Head of caudate nucleus (tissue), 42 donors: ENCODE measurements around the gene MYOC.

ENCODE experiments used
- DNase-seq, 42 donors: peaks; one replicate each; pipeline versions ENCODE4 v3.0.0 to v3.0.0-alpha.2; 2020 to 2021; ENCODE audit warnings: mixed read lengths in 7 of 42
- intact Hi-C: fragments of 100-400 bp; cut with DNase I; formaldehyde crosslinking; loops from one replicate; pipeline ENCODE4 v1.15.0; 2022

Gene MYOC

DNA sequence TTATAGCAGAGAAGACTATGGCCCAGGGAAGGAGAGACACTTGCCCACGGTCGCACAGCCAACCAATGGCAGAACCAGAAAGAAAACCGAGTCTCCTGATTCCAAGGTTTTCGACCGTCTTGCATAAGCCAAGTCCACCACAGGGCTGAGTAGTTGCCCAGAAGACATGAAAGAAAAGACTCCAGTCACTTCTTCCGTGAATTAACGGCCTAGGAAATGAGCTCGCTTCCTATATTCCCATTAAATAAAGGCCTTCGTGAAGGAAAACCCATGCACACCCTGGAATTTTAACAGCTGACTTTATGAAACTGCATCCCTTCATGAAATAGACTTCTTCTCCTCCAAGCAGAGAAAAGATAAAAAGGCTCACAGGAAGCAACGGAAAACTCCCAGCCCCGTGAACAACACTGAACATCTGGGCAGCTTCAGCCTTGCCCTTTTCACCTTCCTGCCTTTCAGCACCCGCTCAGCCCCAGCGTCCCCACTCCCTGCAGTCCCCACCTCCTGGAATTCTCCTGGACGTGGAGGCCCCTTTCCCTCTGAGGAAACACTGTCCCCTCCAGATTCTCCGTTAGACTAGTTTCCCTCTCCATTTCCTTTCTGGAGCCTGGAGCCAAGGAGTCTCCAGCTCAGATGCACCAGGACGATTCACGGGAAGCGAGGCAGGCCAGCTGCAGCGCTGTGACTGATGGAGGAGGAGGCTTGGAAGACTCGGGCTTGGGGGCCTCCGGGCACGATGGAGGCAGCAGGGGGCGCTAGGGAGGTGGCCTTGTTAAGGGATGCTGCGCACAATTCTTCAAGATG lies 2.7 kb upstream of the MYOC start:
- DNase-seq: peak in 34 of 42 donors; percentile 16 to 78 (median 45)
- intact Hi-C loops: no loop called here

DNA sequence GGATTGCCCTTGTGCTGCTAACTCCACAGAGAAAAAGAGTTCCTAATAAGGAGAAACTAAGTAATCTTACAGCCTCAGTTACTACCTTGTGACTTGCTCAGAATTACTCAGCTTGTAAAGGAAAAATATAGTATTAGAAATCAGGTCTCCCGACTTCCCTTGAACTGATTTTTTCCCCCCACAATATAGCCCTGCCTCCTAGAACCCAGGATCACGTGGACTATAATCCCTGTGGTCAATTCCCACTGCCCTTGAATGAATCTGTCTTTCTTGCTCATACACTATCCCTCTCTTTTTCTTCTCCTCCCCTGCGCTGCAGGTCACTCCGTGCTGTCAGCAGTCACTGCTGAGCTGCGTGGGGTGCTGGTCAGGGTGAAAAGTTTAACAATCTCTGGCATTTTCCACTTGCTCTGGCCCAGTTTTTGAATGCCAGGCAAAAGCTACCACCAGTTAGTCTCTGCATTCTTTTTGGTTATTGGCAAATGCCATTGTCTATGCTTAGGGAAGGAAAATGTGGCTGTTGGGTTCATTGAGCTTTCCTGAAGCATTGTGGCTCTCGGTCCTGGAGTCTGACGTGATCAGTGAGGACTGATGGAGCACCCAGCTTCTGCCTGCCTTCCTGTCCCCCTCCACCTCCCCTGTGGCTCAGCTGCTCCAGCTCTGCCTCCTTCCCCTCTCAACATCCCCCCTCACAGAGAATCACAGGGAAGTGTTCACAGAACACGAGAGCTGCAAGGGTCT lies 1.9 kb upstream of the MYOC start:
- no peak for DNase-seq
- intact Hi-C loops: no loop called here

DNA sequence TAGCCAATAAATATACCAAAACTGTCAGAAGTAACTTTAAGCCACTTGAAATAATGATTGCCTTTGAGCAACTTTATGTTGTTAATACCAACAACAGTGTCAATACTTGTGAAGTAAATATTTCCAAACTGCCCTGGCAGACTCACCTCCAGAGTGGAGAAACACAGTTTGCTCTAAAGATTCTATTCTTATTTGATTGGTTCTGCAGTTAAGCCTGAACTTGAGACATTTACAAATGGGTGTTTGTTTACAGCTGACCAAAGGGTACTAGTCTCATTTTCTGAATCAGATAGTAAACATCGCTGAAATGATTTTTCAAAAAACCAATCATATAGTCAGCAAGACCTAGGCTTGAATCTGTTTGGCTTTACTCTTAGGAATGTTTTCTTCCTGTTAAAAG lies 1.3 kb upstream of the MYOC start:
- intact Hi-C loops: no loop called here
- DNase-seq: no peak

DNA sequence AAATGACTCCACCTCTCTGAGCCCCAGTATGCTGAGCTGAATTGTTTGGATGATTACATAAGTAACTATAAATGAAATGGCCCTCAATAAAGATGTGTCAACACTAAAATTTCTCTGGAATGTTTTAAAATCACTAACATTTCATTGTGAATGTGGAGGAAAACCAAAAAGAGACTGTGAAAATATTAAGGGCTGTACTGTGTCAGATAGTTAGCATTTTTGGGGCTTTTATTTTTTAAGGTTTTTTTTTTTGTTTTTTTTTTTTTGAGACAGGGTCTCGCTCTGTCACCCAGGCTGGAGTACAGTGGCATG lies 6.3 kb downstream of the MYOC start:
- intact Hi-C loops: no loop called here
- no peak for DNase-seq

DNA sequence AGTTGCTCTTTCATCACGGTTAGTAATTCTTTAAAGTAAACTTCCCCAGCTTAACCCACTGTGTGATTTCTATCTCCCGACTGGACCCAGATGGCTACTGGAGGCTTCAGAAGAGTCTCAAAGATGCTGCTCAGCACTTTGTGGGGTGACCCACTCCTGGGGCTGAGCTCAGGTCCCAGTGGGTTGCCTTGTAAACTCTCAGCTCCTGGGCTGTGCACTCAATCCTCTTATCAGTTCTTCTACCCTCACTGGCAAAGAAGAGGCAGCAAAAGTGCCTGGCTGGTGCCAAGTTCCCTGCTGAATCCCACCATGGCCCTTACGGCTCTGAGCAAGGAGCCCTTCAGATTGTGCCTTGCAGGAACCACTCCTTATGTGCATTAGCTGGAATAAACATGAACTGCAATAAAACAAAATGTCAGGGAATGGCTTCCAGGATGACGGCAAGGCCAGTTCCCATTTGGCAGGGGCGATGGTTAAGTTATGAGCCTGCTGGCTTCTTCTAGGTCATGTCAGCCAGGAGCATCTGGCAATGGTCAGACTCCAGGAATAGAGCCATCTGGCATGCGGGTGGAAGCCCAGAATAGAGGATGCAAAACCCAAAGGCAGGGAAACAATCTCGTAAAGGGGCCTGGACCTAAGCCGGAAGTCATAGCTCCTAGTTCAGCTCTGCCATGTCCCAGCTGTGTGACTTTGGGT lies 6.8 kb downstream of the MYOC start:
- DNase-seq: peak in 24 of 42 donors; percentile 12 to 57 (median 32)
- intact Hi-C loops: no loop called here

DNA sequence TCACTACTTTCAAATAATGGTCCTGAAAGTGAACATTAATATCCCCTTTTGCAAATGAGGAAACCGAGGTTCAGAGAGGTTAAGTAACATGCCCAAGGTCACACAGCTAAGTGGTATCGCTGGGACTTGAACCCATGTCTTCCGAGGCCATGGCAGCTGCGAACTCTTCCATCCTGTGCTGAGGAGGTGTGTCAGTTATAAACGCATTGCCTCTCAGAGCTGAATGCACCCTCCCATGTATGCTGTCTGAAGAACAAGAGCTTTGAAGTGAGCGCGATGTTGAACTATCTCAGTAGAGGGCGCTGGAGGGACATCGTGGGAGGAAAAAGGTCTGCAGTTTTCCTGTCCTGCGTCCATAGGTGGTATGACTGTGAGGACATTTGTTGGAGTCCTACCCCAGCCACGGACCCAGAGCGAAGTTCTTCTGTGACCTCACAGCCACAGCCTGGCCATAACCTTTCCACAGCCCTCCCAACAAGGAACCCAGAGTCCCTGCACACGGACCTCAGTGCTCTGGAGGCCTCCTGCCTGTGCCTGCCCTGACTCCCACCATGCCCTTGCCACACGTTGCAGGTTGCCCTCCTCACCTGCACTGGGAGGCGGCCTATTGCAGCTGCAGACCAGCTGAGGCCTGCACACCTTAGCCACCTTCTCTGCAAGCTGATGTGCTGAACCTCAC lies 7.5 kb downstream of the MYOC start:
- DNase-seq: peak; percentile 33 to 86 (median 68)
- intact Hi-C loops: no loop called here

DNA sequence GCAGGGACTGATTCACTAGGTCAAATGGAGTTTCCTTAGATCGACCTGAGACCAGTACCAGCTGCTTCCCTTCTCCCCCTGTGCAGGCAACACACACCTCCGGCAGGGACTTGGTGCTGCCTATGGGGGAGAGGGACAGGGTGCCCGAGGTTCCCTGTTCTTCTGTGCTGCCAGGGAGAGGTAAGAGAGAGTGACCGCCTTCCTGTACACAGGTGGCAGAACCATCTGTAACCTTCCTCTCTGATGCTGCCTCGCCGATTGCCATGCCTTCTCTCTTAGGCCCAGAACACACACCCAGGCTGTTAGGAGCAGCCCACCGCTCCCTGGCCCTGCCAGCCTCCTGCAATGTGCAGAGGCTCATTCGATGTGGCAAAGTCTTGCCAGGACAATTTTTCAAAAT lies 9.3 kb downstream of the MYOC start:
- intact Hi-C loops: no loop called here

DNA sequence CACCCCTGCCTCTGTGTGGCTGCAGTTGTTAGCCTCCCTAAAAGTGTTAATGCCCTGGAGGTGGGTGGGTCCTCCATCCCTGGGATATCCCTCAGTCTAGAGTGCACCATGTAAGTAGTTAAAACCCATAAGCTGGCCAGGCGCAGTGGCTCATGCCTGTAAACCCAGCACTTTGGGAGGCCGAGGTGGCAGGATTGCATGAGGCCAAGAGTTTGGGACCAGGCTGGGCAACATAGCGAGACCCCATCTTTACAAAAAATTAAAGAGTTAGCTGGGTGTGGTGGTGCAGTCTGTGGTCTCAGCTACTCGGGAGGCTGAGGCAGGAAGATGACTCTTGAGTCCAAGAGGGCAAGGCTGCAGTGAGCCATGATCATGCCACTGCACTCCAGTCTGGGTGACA lies 10.3 kb downstream of the MYOC start:
- DNase-seq: no peak
- intact Hi-C loops: no loop called here

More for the DNA sequence above, 9.3 kb downstream of the MYOC start:
- no peak for DNase-seq

DNA sequence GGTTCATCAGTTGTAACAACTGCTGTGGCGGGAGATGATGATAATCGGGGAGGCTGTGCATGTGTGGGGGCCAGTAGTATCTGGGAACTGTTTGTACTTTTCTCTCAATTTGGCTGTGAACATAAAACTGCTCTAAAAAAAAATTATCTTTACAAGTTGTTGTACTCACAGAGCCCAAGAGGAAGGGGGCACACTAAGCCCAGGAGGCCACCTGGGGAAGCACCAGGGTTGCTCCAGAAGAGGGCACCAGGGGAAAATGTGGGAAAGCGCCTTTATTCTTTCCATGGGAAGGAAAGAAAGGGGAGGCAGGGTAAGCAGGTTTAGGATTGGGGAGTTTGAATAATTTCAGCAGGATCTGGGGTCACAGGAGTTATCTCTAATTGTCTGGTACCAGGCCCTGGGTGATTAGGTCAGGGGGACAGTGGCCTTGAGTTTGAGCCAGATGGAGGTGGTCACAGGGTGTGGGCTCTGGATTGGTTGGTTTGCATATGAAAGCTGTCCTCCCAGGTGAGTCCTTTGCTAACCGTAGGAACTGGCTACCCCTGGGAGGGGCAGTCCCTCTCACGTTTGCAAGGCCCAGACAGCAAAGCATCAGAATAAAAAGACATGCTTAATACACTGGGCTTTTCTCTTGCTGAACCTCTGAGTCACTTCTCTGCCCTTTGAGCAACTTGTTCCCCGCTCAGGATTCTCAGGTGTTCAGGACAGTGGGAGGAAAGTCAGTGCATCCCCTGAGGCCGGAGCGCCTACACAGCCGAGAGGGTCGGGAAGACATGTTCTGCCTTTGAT lies 11.2 kb downstream of the MYOC start:
- intact Hi-C loops: no loop called here
- no peak for DNase-seq

DNA sequence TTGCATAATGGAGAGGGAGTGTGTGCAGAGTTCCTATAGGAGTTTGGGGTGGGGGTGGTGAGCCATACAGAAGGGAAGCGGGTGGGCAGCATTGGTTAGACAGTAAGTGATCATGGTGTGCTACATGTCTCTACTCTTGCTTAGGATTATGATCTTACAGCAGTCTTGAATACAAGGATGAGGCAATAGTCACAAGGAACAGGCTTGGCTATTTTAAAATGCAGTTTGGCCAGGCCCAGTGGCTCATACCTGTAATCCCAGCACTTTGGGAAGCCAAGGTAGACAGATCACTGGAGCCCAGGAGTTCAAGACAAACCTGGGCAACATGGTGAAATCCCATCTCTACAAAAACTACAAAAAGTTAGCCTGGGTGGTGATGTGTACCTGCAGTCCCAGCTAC lies 12.3 kb downstream of the MYOC start:
- no peak for DNase-seq
- intact Hi-C loops: no loop called here

DNA sequence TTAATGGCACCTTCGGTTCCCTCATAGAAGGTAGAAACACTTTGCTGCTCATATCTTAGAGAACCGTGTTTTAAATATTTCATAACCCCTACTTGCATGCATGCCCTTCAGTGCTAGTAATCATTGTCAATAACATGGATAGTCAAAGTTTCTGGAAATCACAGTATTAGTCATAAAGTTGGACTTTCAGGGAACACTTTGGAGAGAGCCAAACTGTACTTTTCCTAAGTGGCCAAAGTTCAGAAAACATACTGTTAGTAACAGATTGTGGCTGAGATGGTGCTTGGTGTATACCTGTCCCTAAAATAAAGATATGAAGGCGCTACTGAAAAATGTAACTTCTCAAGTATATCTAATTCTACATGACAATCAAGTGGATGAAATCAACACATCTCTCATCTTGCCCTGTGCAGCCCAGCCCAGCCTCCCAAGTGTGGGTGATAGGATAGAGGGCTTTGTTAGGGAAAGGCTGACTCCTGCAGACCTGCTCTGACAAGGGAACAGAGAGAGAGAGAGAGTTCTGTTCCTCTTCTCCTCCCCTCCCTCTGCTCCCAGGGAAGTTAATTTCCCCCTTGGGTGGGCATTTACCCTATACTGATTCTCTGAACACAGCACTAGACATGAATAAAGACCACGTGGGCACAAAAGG lies 14.4 kb downstream of the MYOC start:
- DNase-seq: no peak
- intact Hi-C loops: no loop called here

DNA sequence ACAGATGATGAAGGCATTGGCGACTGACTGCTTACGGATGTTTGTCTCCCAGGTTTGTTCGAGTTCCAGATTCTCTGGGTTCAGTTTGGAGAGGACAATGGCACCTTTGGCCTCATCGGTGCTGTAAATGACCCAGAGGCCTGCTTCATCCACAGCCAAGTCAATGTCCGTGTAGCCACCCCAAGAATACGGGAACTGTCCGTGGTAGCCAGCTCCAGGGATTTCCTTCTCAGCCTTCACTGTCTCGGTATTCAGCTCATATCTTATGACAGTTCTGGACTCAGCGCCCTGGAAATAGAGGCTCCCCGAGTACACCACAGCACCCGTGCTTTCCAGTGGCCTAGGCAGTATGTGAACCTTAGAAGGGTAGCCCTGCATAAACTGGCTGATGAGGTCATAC lies 16.3 kb downstream of the MYOC start:
- intact Hi-C loops: no loop called here
- no peak for DNase-seq

DNA sequence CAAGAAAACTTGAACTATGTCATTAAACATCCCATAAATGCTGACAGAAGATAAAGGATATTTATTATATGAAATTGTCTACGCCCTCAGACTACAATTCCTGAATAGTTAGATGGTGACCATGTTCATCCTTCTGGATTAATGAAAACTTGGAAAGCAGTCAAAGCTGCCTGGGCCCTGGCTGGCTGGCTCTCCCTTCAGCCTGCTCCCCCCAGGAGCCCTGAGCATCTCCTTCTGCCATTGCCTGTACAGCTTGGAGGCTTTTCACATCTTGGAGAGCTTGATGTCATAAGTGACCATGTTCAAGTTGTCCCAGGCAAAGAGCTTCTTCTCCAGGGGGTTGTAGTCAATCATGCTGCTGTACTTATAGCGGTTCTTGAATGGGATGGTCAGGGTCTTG lies 16.8 kb downstream of the MYOC start:
- intact Hi-C loops: no loop called here
- no peak for DNase-seq

DNA sequence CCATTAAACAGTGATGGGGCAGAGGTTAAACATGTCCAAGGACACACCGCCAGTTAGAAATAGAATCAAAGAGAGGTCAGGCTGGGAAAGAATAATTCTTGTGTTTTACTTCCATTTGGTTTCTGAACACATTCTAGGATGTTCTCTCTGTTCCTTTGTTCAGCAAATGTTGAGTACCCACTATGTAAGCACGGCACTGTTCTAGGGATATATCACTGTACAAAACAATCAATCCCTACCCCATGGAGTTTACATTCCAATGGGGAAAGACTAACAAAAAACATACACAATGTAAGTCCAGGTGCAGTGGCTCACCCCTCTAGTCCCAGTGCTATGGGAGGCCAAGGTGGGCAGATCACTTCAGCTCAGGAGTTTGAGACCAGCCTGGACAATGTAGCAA lies 24.3 kb downstream of the MYOC start:
- DNase-seq: no peak
- intact Hi-C loops: no loop called here

DNA sequence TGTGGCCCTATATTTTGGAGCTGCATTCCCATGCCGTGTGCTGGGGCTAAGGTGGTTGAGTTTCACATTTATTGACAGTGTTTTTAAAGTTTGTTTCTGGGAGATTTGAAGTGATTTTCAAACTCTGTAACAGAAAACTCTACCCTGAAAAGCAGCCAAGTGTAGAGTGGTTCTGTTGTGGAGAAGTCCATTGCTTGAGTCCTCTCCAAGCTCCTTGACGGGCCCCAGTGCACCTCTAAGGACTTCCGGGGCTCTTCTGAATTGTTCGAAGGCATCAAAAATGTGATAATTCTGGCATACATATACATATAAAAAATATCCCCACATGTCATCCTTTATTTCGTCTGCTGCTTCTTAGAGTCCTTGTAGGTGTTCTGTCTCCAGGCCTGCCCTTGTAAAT lies 25.5 kb downstream of the MYOC start:
- DNase-seq: no peak
- intact Hi-C loops: no loop called here

DNA sequence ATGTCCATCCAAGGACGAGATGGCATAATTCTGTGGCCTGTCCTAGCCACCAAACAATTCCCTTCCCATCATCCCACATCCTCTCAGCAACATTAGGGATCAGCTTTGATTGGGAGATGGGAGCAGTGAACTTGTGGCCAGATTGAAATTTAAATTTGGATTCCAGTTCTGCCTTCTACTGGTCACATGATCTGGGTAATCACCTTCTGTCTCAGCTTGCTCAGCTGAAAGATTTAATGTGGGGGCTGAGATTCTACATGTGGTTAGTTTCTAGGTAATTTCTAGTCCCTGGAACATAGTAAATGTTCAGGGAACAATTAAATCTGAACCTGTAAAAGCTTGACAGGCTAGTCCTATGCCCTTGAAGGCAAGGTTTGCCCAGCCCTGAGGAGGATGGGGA lies 27.3 kb downstream of the MYOC start:
- intact Hi-C loops: no loop called here
- DNase-seq: no peak

DNA sequence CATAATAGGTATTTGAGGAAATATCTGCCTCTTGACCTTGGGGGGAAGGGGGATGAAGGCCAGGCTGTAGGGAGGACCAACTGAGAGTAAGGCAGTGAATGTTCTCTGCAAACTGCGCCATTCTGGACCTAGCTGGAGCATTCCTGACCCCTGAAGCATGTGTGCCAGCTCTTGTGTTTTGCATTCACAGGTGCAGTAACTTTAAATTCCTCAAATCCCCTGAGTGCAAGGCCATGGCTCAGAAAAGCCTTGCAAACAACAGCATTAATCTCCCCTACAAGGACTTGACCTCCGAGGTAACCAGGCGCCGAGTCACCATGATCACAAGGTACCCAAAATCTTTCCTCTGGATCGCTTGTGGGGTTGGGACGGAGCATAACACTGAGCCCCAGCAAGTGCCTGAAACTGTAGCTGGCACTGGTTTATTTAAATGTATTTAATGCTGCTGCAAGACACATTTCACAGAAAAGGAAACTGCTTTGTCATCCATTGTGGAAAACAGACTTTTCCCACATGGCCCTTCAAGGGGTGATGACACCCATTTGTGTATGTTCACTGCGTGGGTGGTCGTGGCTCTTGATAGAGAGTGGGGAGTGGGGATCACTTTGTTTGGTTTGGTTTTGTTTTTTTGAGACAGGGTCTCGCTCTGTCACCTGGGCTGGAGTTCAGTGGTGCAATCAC lies 28.7 kb downstream of the MYOC start:
- intact Hi-C loops: no loop called here
- DNase-seq: no peak

DNA sequence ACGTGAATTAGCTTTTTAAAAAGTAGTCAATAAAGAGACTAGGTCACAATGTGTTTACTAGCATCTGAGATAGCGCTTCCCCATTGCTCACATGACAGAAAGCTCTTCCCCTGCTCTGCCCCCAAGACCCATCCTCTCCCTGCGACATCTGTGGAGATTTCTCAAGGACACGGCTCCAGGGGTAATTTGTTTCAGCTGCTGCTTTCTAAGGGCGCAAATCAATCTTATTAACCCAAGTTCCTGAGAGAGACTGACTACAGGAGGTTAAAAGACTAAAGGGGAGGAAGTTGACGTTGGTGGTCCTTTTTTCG lies 30.4 kb downstream of the MYOC start, which contains the start of gene MYOCOS:
TSS of gene MYOCOS (plus strand) at position 92 of the 311 bp plus-strand sequence. CDS start 1,641 bp downstream, outside the sequence.
- DNase-seq: no peak
- intact Hi-C loops: no loop called here
